Ishikawa (cell line): ENCODE measurements around the gene MYO5A.

Source experiments
- CREB1 ChIP-seq: IDR thresholded peaks from 2 replicates; pipeline ENCODE4 v1.6.1; 2012; ENCODE audit warnings: low read depth
- RAD21 ChIP-seq: IDR thresholded peaks from 2 replicates; pipeline ENCODE4 v1.6.1; 2012; ENCODE audit warnings: low read depth
- TCF12 ChIP-seq: IDR thresholded peaks from 2 replicates; pipeline ENCODE4 v1.6.1; 2012; ENCODE audit warnings: low read depth

- TF ChIP-seq TCF12 (no peak), CREB1 (no peak), RAD21 (no peak)
Observed at GRCh38 chr15:52292780-52293392, 235.8 kb downstream of the MYO5A start.
